GM19351 (cell line): Measurements from ENCODE around the gene MCCD1.
A peak's percentile ranks its signal among the peaks of the same experiment; 100 is the strongest.

Source experiments
- ATAC-seq: cut with Tn5 transposase; IDR thresholded peaks from one replicate; pipeline ENCODE4 v1.9.1; 2021; ENCODE audit warnings: mild to moderate bottlenecking, moderate library complexity; ENCODE audit not compliant: unreplicated experiment

MCCD1 gene

GRCh38 chr6:31510007-31510406 lies 18.8 kb upstream of the MCCD1 start:
- no peak for ATAC-seq

GRCh38 chr6:31513456-31514165 lies 15.2 kb upstream of the MCCD1 start:
- no peak for ATAC-seq

GRCh38 chr6:31521835-31522234 lies 6.9 kb upstream of the MCCD1 start:
- no peak for ATAC-seq

- ATAC-seq: no peak
These were observed 3.2 kb upstream of the MCCD1 start for GRCh38 chr6:31525553-31525931.

GRCh38 chr6:31525932-31526591 lies 2.7 kb upstream of the MCCD1 start:
- ATAC-seq: no peak

- ATAC-seq: no peak
These were observed 420 bp upstream of the MCCD1 start for GRCh38 chr6:31528307-31528777.

GRCh38 chr6:31529329-31530150 lies 778 bp downstream of the MCCD1 start:
- no peak for ATAC-seq

GRCh38 chr6:31530659-31531058 lies 1.9 kb downstream of the MCCD1 start:
- no peak for ATAC-seq

GRCh38 chr6:31531162-31531561 lies 2.4 kb downstream of the MCCD1 start:
- ATAC-seq: no peak

GRCh38 chr6:31531771-31532643 lies 3.2 kb downstream of the MCCD1 start:
- no peak for ATAC-seq

GRCh38 chr6:31532644-31533454 lies 4.1 kb downstream of the MCCD1 start:
- no peak for ATAC-seq

GRCh38 chr6:31533455-31533841 lies 4.7 kb downstream of the MCCD1 start:
- no peak for ATAC-seq

GRCh38 chr6:31534011-31534410 lies 5.2 kb downstream of the MCCD1 start:
- ATAC-seq: no peak

- no peak for ATAC-seq
These were observed 5.8 kb downstream of the MCCD1 start for GRCh38 chr6:31534521-31535040.

- no peak for ATAC-seq
These were observed 7.0 kb downstream of the MCCD1 start for GRCh38 chr6:31535538-31536324.

- no peak for ATAC-seq
These were observed 10.1 kb downstream of the MCCD1 start for GRCh38 chr6:31538805-31539400.

GRCh38 chr6:31540640-31541039 lies 11.9 kb downstream of the MCCD1 start:
- no peak for ATAC-seq

- peak; percentile 20 for ATAC-seq
These were observed 12.4 kb downstream of the MCCD1 start for GRCh38 chr6:31541059-31541657.
